Fibroblast of skin of abdomen (primary cell): ENCODE data around the gene CTSZ. TPM values are rescaled to one million over a fixed set of nuclear protein-coding genes. Genes with fewer than 3 reads are reported as not detected.
"Not testable (repeated sequence)": the region's sequence is repeated elsewhere in the genome, so short reads cannot be mapped to it uniquely, and the experiment has no call there.

Source experiments
- DNase-seq: peaks from one replicate; pipeline ENCODE4 v3.0.0-alpha.2; 2013
- polyA plus RNA-seq, 2 experiments: library from polyadenylated mRNA; unstranded; fragments of 120-200 nt; gene quantifications; one replicate each; pipeline ENCODE4 v1.2.1, GENCODE V29; 2013; ENCODE audit not compliant: insufficient read length in 2 of 2

Gene CTSZ
- 154 TPM for polyA plus RNA-seq (2013, experiment 1 of 2; ENCODE audit: insufficient read length)
- 156 TPM for polyA plus RNA-seq (2013, experiment 2 of 2; ENCODE audit: insufficient read length)

DNA sequence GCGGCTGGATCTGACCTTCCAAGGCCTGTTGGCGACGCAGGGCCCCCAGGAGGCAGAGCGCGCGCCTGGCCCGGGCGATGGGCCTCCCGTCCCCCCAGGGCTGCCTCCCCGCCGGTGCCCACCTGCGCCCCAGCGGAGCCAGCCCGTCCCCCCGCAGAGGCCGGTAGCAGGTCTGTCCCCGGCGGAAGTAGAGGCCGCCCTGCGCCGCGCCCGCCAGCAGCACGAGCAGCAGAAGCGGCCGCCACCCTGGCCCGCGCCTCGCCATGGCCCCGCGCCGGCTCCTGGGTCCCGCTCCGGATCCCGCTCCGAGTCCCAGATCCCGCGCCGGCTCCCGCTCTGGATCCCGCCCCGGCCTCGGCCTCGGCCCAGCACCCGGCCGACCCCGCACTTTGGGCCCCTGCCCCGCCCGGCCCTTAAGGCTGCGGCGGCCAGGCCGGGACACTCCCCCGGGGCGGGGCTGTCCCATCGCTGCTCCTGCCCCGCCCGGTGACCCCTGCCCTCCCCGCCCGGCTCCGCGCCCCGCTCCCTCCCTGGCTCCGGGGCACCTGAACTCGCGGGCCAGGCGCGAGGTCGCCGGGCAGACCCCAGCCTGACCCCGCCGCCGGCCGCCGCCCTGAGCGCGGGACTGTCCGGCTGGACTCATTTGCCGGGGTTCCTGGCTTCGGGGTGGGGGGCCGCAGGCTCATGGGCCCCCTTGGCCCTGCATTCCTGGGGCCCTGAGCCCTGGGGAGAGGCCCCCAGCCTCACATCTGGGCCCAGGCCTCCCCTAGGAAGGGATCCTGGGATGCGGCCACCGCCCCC, at the start of gene CTSZ:
Gene CTSZ, minus strand, starts transcription at position 391 of the 801 bp plus-strand sequence. Its CDS starts 126 bp downstream, at position 265.
- peak; percentile 40 for DNase-seq

DNA sequence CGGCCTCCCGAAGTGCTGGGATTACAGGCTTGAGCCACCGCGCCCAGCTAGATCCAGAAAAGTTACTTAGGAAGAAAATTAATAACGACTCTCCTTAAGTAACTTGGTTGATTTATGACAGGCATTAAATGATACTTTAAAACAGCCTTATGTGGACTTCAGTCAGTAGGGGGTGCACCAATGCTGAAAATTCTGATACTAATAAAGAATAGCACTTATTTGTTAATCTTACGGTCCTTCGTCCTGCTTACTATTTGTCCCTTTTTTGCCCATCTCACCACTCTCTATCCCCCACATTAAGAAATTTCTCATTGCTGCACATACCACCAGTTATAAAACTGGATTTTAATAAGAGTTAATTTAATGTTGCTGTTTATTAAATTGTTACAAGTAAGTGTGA, 48.2 kb upstream of the CTSZ start:
- DNase-seq: no peak

DNA sequence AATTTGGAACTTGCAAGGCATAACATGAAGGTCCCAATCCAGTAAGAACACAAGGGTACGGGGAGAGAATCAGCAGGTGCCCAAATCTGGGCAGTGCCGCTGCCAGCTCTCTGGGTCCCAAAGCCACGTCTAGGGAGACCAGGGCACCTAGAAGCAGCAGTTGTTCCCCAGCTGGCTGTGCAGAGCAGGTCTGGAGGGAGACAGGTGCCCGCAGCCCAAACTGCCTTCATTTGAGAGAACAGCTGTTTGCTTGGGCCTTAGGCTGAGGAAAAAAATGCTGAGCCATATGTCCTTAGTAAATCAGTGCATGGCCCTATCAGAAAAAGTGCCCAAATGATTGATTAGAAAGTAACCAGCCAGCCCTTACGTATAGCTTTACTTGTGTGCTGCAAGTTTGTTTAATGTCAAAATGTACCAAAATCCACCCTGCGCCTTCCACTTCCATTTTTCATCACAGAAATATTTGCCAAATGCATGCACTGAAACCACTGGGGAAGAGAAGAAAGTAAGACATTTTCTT, 44.7 kb upstream of the CTSZ start:
- no peak for DNase-seq

DNA sequence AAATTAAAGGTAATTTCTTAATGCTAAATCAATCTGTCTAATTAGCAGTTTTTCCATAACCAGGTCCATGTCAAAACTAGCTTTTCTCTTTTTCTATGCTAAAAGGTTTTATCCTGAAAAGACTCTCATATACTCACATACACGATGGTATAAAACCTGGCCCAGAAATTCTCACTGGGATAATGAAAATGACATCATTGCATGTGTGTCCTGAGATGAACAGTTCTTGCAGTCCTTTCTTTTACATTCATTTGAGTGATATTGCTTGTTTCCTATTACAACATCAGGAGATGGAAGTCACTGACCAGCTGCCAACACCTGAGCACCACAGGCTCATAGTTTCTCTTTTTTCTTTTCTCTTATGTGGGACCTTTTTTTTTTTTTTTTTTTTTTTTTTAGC, 43.4 kb upstream of the CTSZ start:
- DNase-seq: no peak

DNA sequence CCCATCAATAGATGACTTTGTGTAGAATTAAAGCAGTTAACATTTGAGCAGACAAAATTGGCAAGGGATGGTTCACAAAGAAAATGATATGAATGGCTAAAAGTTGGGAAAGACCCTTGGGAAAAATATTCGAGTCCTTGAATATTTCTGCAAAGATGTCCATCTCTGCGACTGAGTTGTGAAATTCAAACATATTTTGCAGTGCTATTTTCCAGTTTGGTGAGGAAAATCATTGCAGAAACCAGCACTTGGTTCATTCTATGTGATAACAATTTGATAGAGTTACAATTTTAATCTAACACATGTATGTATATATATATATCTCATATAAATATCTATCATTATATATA, 41.6 kb upstream of the CTSZ start:
- no peak for DNase-seq

DNA sequence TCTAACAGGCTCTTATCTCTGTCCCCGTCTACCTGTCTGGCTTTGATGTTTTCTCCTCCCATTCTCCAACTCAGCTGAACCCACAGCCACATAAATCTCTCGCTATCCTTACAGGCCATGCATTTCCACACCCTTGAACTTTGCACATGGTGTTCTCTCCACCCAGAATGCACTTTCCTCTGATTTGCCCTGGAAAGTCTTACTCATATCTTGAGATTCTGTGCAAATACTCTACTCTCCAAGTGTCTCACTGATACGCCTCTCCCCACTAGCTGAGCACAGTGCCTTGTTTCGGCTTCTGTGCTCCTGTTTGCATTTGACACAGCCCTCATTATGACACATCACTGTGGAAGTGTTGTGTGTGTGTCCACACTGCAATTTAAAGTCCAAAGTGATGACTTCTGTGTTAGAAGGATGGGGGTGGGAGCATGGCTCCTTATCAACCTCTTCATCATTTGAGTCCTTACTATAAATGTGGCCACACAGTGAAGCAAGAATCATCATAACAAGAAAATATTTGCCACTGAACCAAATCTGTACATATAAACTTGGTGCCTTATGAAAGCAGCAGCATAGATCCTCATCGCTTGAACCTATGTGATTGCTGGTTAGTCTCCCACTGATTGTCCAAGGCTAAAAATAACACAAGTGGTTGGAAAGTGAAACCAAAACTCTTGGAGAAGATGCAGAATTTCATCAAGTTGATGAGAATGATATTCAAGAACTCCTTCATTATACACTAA, 41.1 kb upstream of the CTSZ start:
- peak; percentile 49 for DNase-seq

DNA sequence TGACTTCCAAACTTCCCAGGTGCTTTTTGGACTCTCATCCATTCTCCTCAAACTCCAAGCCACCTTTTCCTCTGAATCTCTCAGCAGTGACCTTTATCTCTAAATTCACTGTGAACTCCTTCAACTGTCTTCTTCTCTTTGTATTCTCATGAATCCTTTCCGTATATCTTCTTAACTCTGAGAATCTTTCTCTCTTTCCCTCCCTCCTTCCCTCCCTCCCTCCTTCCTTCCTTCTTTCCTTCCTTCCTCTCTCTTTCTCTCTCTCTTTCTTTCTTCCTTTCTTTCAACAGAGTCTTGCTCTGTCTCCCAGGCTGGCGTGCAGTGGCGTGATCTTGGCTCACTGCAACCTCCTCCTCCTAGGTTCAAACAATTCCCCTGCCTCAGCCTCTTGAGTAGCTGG, 39.8 kb upstream of the CTSZ start:
- DNase-seq: no peak

DNA sequence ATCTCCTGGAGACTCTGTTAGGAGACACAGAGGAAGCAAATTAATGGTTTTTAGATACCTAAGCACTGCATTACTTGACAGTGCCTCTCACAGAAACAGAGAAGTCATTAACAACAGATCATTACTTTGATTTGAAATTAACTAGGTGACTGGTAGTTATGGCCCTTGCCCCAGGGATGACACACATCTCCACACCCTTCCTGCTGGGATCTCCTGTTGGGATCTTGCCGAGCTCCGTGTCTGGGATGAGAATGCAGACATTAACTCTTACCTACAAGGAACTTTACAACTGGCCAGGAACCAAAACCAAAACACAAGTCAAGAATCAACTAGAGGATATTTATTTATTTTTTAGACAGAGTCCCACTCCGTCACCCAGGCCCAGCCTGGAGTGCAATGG, 37.7 kb upstream of the CTSZ start:
- no peak for DNase-seq

DNA sequence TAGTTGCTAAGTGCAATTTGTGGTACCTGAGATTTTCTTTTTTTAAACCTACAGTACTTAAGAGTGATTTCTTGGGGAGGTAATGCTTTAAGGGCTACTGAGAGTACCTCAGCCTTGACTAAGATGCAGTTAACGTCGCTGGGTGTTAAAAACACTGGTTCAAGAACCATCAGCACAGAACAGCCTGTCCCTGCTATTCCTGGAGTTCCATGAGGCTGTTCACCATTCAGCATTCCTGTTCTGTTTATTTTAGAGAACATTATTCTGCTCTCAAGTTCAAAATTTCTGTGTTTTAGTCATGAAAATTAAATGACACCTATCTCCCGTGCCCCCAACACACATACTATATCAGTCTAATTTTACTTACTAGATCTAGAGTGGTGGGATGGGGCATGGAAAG, 37.2 kb upstream of the CTSZ start:
- DNase-seq: no peak

DNA sequence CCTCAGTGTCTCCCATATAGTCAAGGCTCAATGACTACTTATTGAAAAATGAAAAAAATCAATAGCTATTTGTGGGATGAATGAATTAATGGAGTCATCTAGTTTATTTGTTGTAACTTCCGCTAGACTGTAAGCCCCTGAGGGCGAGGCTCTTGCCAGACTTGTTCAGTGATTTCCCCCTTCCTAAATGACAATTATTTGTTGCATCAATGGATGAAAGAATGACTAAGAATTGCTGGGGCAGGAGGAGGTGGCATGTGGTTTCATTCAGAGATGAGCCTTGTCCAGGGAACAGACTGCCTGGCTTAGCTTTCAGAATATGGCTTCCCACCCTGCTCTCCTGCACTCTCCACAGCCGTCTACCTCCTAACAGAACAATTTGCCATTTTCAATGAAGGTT, 36.6 kb upstream of the CTSZ start:
- no peak for DNase-seq

DNA sequence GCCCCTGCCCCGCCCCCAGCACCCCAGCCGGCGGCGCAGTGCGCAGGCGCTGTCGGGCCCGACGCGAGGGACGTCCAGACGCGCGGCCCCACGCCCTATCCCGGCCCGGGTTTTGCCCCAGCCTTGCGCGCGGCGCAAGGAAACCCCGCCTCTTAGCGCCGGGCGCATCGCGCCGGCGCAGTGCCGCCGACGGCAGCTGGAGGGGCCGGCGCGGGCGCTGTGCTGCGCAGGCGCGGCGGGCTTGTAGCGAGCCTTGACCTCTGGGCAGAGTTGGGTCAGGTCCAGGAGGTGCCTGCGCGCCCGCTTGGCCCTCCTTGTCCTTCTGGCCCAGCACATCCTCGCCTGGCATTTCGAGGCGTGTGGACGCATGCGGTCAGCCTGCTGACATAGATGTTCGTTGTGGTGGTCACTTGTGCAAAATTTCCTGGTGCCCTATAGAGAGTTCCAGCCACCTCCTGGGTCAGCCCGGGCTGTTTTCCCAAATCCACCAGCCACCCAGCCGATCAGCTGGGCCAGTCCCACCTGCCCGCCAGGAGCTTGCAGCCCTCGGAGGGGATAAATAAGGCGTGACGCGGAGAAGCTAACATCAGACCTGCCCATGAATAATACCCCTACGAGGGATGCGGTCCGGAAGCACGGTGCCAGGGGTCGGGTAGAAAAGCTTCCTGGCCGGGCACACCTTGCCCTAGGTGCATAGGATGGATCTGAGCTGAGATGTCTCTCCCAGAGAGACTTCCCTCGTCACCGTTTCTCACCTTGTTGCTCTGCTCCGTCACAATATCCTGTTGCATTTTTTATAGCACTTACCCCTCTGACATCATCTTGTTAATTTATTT, 36.0 kb upstream of the CTSZ start:
- DNase-seq: peak; percentile 92

DNA sequence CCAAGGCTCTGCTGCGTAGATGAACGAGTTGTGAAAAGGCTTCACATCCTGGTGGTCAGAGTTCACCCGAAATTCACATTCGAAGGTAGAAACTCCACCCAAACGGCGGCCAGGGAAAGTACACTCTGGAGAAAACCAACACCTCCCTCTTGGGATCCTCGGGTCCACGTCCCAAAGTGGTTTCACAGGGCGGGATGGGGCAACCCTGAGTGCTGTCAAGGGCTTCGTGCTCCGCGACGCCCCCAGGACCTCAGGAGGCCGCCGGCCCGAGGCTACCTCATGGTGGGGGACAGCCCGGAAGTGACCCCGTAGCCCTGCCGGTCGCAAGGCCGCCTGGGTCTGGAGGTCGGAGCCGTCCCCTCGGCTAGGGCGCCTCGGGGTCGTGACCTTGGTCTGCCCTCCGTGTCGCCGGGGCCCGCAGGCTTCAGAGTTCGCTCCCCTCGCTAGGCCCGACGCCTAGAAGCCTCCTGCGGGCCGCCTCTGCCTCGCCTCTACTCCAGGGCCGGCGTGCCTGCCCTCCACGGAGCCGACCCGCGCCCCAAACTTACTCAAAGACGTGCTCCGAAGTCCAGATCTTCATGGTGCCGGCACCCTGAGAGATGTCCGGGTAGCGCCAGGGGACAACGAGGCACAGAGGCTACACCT, 35.2 kb upstream of the CTSZ start, which contains the start of gene PRELID3B:
Gene PRELID3B, minus strand, starts transcription at position 636 of the 645 bp plus-strand sequence. Its CDS starts 56 bp downstream, at position 580.
- peak; percentile 12 for DNase-seq

DNA sequence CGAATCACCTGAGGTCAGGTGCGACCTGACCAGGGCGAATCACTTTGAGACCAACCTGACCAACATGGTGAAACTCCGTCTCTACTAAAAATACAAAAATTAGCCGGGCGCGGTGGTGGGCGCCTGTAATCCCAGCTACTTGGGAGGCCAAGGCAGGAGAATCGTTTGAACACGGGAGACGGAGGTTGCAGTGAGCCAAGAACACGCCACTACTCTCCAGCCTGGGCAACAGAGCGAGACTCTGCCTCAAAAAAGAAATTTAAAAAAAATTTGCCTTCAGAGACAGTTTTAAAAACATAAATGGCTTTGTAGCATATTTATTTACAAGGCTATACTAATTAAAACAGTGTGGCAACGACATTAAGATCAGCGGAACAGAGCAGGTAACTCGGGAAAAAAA, 34.4 kb upstream of the CTSZ start:
- DNase-seq: not testable (repeated sequence)

DNA sequence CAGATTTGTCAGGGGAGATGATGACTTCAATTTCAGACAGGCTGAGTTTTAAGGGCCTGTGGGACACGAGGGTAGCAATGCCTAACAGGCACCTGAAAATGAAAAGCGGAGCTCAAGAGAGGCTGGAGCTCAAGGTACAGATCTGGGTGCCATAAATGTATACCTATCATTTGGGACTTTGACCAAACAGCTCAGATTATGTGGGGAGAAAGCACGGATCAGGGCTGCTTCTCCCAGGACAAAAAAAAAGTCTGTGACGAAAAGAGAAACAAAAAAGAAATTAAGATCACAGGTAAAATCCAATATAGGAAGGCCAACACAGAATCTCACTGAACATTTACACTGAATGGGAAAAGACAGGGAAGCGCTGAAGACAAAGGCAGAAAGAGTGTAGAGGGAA, 33.6 kb upstream of the CTSZ start:
- DNase-seq: no peak

DNA sequence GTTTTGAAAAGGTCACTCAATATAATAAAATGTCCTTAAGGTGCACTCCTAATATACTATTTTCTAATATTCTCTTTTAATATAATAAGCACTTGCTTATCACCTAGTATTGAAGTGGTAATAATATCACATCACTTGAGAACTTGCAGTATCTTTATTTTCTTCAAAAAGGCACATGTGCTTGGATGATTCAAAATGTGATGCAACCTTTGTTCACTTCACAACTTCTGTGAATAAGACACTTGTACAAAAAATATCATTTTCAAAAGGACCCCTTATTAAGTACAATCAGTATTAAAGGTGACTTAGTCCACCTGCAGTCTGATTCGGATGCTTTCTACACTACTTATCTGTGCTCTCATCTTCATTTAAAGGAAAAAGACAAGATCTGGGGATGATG, 32.2 kb upstream of the CTSZ start:
- no peak for DNase-seq

DNA sequence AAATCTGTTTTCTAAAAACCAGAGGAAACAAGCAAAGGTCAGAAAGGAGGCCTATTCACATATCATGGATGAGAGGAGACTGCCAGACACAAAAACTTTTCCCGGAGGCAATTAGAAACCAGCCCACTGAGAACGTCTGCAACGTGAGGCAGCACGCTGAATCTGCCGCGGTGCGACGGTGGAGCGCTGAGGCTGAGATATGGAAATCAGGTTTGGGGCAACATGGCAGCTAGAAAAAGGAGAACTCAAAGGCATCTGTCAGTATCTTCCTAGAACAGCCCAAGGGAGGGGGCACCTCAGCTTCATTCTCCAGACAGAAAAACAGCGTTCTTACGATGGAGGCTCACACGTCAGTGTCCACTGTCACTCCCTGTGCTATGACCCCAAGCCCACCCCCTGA, 30.3 kb upstream of the CTSZ start:
- DNase-seq: no peak

DNA sequence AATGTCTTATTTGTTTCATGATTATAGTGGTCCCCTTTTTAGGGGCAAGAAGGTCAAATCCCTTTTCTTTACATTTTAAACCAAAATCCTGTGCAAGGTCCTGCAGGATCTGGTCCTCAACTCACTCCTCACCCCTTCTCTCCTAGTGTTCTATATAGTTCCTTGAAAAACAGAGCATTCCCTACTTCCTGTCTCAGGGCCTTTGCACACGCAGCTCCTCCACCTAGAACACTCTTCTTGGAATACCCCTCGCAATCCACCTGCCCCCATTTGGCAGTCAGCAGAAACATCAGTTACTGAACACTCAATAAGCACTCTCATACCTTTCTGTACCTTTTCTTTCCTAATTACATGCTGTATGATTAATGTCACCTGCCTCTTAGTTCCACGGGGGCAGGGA, 28.3 kb upstream of the CTSZ start:
- no peak for DNase-seq

DNA sequence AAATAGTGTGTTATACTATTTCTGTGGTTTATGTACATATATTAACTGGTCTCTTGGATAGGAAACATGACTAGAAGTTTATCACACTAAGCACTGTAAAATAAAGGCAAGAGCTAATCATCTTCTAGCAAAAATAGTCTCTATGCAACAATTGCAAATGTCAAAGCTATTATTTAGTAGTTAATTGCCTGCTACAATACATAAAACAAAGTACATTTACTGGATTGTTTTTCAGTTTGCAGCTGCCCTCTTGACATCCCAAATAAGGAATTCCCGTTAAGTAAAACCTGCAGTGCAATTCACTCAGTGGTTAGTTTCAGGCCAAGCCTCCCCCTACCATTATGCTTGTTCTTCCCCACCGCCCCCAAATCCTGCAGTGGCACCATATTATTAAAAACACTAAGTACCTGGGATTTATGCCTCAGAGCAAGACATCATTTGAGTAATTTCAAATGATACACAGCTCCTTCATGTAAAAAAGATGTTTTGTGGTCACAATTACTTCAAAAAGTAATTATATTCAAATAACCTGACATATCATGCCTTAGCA, 26.6 kb upstream of the CTSZ start:
- no peak for DNase-seq

DNA sequence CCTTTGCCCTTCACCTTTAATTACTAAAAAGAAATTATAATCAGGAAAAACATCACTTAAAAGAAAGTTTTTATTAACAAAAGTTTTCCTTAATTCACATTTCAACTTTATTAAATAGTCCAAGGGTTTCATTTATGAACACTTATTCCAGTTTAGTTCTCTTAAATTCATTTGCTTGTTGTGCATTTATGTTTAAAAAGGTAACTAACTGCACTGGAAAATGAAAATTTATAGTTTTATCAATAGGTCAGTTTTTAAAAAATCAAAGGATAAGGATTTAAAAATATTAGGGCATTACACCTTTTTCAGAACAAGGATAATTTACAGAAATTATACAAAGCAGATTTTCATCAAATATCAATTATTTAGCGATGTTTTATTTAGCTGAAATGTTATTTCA, 26.0 kb upstream of the CTSZ start:
- no peak for DNase-seq

DNA sequence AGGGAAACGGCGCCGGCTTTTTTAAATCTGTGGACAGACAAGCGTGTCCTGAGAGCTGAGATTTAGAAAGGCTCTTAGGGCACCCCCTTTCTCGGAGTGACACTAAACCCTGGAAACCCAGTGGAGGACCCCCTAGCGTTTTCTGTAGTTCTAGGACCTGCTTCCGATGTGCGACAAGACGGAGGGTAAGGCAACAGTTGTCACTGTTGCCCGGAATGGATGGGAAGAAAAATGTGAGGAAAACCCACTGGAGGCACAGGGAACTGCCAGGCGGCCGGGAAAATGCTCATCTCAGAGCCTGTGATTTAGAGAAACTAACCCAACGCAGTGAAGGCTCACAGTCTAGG, 25.6 kb upstream of the CTSZ start:
- DNase-seq: peak; percentile 23

DNA sequence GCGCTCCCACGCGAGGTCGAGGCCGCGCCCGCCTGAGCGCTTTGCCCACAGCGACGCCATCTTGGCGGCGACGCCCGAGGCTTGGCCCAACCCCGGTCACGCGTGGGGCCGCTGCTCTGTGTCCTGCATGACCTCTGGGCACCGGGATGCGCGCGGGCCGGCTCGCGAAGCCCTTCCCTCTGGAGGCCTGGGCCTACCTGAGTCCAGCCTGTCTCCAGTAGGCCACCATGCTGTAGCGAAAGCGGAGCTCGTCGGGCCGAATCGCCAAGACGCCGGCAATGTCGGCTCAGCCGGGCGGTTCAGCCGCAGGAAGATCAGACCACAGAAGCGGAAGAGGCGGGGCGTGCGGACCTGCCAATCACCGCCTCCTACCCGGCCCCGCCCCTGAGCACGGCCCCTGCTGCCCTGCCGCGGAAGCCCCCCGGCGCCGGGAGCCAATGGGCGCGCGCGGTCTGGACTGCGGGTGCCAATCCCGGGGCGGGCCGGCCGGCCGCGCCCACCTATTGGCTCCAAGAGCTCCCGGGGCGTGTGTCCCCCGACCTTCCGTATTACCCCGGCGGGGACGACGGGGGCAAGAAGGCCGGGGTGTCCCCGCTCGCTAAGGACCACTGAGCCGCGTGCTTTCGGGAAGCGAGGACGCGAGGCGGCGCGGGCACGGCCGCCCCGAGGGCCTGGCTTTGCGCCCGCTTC, 25.1 kb upstream of the CTSZ start, which contains the start of gene ATP5F1E:
Gene ATP5F1E, minus strand, starts transcription at position 313 of the 690 bp plus-strand sequence. Its CDS starts 84 bp downstream, at position 229.
- peak; percentile 96 for DNase-seq
